Skeletal muscle tissue (tissue), 4 donors: ENCODE results near the gene MCTP1. TPM values are rescaled to one million over a fixed set of nuclear protein-coding genes. Genes with fewer than 3 reads are reported as not detected.

Experiments used
- H3K27ac ChIP-seq: one replicate; pipeline ENCODE4 v1.7.0; 2013; ENCODE audit warnings: mild to moderate bottlenecking, low read depth, low read length, inconsistent platforms
- H3K27me3 ChIP-seq, 3 donors: one replicate each; pipeline ENCODE4 v1.7.0; 2013; ENCODE audit warnings: low read length in 3 of 3; ENCODE audit not compliant: control insufficient read depth in 3 of 3, insufficient read depth in 3 of 3
- H3K36me3 ChIP-seq, 3 donors: one replicate each; pipeline ENCODE4 v1.7.0; 2013; ENCODE audit warnings: low read length in 3 of 3; ENCODE audit not compliant: control insufficient read depth in 3 of 3, insufficient read depth in 3 of 3
- H3K4me1 ChIP-seq, 3 donors: one replicate each; pipeline ENCODE4 v1.7.0; 2013; ENCODE audit warnings: low read length in 3 of 3, mild to moderate bottlenecking in 3 of 3; ENCODE audit not compliant: control insufficient read depth in 3 of 3, insufficient read depth in 3 of 3
- H3K4me3 ChIP-seq, 3 donors: one replicate each; pipeline ENCODE4 v1.7.0; 2013; ENCODE audit warnings: low read length in 3 of 3
- H3K9ac ChIP-seq, 3 donors: one replicate each; pipeline ENCODE4 v1.7.0; 2013; ENCODE audit warnings: low read length in 3 of 3, mild to moderate bottlenecking in 3 of 3, moderate library complexity in 2 of 3, low read depth in 1 of 3
- H3K9me3 ChIP-seq, 3 donors: one replicate each; pipeline ENCODE4 v1.7.0; 2013; ENCODE audit warnings: low read length in 3 of 3; ENCODE audit not compliant: control insufficient read depth in 3 of 3
- total RNA-seq: library from RNA; depleted of rRNA; stranded (reverse); fragments of >200 nt; gene quantifications from one replicate; pipeline ENCODE4 v1.2.3, GENCODE V29; 2014
- donor health status: Osteomylitis.

MCTP1 gene
- total RNA-seq, 1 donor from 2014 or later = 20.4 TPM

- Histone ChIP-seq H3K9me3 (no peaks in the 10 kb centered on the region), H3K27me3 (no peaks in the 10 kb centered on the region), H3K36me3 (no peaks in the 10 kb centered on the region), H3K4me3 (no peak overlapping the region), H3K9ac (no peak overlapping the region), H3K27ac (no peak overlapping the region), H3K4me1 (no peaks in the 10 kb centered on the region)
Observed at GRCh38 chr5:95086927-95087815, 197.7 kb downstream of the MCTP1 start.

- H3K36me3 ChIP-seq = no peaks in the 10 kb centered on the region
- H3K9me3 ChIP-seq = no peaks in the 10 kb centered on the region
- no peak overlapping the region for H3K27ac ChIP-seq
- no peak overlapping the region for H3K9ac ChIP-seq
- no peaks in the 10 kb centered on the region for H3K27me3 ChIP-seq
- no peak overlapping the region for H3K4me3 ChIP-seq
- no peaks in the 10 kb centered on the region for H3K4me1 ChIP-seq
Observed at GRCh38 chr5:95084757-95085156, 200.1 kb downstream of the MCTP1 start.

- no peaks in the 10 kb centered on the region for H3K4me1 ChIP-seq
- no peaks in the 10 kb centered on the region for H3K27me3 ChIP-seq
- H3K27ac ChIP-seq = no peak overlapping the region
- H3K4me3 ChIP-seq = no peak overlapping the region
- H3K9ac ChIP-seq = no peak overlapping the region
- H3K36me3 ChIP-seq = no peaks in the 10 kb centered on the region
- H3K9me3 ChIP-seq = no peaks in the 10 kb centered on the region
Observed at GRCh38 chr5:95083606-95084005, 201.3 kb downstream of the MCTP1 start.

GRCh38 chr5:95081982-95082381 lies 202.9 kb downstream of the MCTP1 start:
- Histone ChIP-seq H3K4me1 (no peaks in the 10 kb centered on the region), H3K9me3 (no peaks in the 10 kb centered on the region), H3K27me3 (no peaks in the 10 kb centered on the region), H3K9ac (no peak overlapping the region), H3K27ac (peak overlapping the region; percentile 14), H3K4me3 (peak overlapping the region in 1 of 3 donors; percentile 15), H3K36me3 (no peaks in the 10 kb centered on the region)

- no peaks in the 10 kb centered on the region for H3K36me3 ChIP-seq
- peak overlapping the region; percentile 14 for H3K27ac ChIP-seq
- H3K27me3 ChIP-seq = no peaks in the 10 kb centered on the region
- H3K9ac ChIP-seq = peak overlapping the region; percentile 15 to 57 (median 55)
- H3K9me3 ChIP-seq = no peaks in the 10 kb centered on the region
- peak overlapping the region in 2 of 3 donors; percentile 56 to 74 for H3K4me3 ChIP-seq
- H3K4me1 ChIP-seq = no peaks in the 10 kb centered on the region
Observed at GRCh38 chr5:95081500-95081960, 203.4 kb downstream of the MCTP1 start.

- Histone ChIP-seq H3K27ac (peak overlapping the region; percentile 54), H3K4me1 (no peaks in the 10 kb centered on the region), H3K9me3 (no peaks in the 10 kb centered on the region), H3K4me3 (peak overlapping the region in 2 of 3 donors; percentile 11 to 74), H3K36me3 (no peaks in the 10 kb centered on the region), H3K27me3 (no peaks in the 10 kb centered on the region), H3K9ac (peak overlapping the region in 2 of 3 donors; percentile 6 to 28)
Observed at GRCh38 chr5:95080441-95080840, 204.5 kb downstream of the MCTP1 start.

- H3K27ac ChIP-seq = peak overlapping the region; percentile 54
- H3K9ac ChIP-seq = peak overlapping the region in 1 of 3 donors; percentile 28
- no peaks in the 10 kb centered on the region for H3K27me3 ChIP-seq
- H3K4me3 ChIP-seq = peak overlapping the region in 2 of 3 donors; percentile 11 to 74
- H3K36me3 ChIP-seq = no peaks in the 10 kb centered on the region
- no peaks in the 10 kb centered on the region for H3K4me1 ChIP-seq
- H3K9me3 ChIP-seq = no peaks in the 10 kb centered on the region
Observed at GRCh38 chr5:95080030-95080429, 204.9 kb downstream of the MCTP1 start.

GRCh38 chr5:95078868-95079267 lies 206.0 kb downstream of the MCTP1 start:
- no peaks in the 10 kb centered on the region for H3K36me3 ChIP-seq
- no peak overlapping the region for H3K9ac ChIP-seq
- peak overlapping the region; percentile 7 for H3K27ac ChIP-seq
- H3K27me3 ChIP-seq = no peaks in the 10 kb centered on the region
- H3K9me3 ChIP-seq = no peaks in the 10 kb centered on the region
- H3K4me1 ChIP-seq = no peaks in the 10 kb centered on the region
- H3K4me3 ChIP-seq = peak overlapping the region in 1 of 3 donors; percentile 39

- H3K36me3 ChIP-seq = no peaks in the 10 kb centered on the region
- no peak overlapping the region for H3K4me3 ChIP-seq
- H3K4me1 ChIP-seq = no peaks in the 10 kb centered on the region
- no peak overlapping the region for H3K9ac ChIP-seq
- no peaks in the 10 kb centered on the region for H3K27me3 ChIP-seq
- peak overlapping the region; percentile 20 for H3K27ac ChIP-seq
- no peaks in the 10 kb centered on the region for H3K9me3 ChIP-seq
Observed at GRCh38 chr5:95076395-95077185, 208.3 kb downstream of the MCTP1 start.

GRCh38 chr5:95075111-95075510 lies 209.8 kb downstream of the MCTP1 start:
- Histone ChIP-seq H3K4me1 (peaks cover 0 to 11% (median 6%) of the 10 kb centered on the region in 3 donors), H3K9me3 (no peaks in the 10 kb centered on the region)

More at GRCh38 chr5:95075111-95075510, 209.8 kb downstream of the MCTP1 start:
- Histone ChIP-seq H3K36me3 (no peaks in the 10 kb centered on the region), H3K4me3 (no peak overlapping the region), H3K9ac (no peak overlapping the region), H3K27ac (no peak overlapping the region), H3K27me3 (no peaks in the 10 kb centered on the region)
